ENCODE results near the gene PFDN1. TPM values are rescaled to one million over a fixed set of nuclear protein-coding genes. Genes with fewer than 3 reads are reported as not detected.
"Not testable (repeated sequence)": the region's sequence is repeated elsewhere in the genome, so short reads cannot be mapped to it uniquely, and the experiment has no call there.

The PFDN1 gene
- total RNA-seq, 1 experiment from 2014 or later = 49.8 TPM

DNA sequence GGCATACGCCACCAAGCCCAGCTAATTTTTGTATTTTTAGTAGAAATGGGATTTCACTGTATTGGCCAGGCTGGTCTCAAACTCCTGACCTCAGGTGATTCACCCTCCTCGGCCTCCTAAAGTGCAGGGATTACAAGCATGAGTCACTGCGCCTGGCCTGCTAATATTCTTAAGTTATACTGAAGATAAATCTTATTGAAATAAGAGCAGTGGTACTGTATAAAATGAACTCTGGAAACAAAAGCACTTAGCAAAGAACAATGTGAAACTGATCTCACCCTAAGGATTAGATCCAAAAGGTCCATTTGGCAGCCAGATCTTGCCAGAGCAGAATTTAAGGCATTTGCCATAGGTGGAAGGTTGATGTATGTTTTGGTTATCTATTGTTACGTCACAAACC is 100.8 kb downstream of the PFDN1 start:
- no peaks in the 10 kb centered on the region for H3K36me3 ChIP-seq (ENCODE audit: insufficient read depth, low read length)
- no peak overlapping the region for H3K27ac ChIP-seq (ENCODE audit: low read length)
- H3K9me2 ChIP-seq (replicated peaks; ENCODE audit: insufficient read depth, low read length) = no peaks in the 10 kb centered on the region
- H3K4me3 ChIP-seq (ENCODE audit: low read length) = no peak overlapping the region
- H3K27me3 ChIP-seq (ENCODE audit: low read length) = no peaks in the 10 kb centered on the region
- H3K79me2 ChIP-seq (ENCODE audit: low read length) = no peaks in the 10 kb centered on the region
- H3K4me2 ChIP-seq (ENCODE audit: low read depth, low read length, poor library complexity, severe bottlenecking) = no peak overlapping the region
- H3K9me3 ChIP-seq (ENCODE audit: low read length) = no peaks in the 10 kb centered on the region
- no peak for DNase-seq
- no peaks in the 10 kb centered on the region for H3K4me1 ChIP-seq (ENCODE audit: low read length)
- H2AFZ ChIP-seq (ENCODE audit: low read length) = no peak overlapping the region
- 0 out of 2 replicates have a peak, but pooled peaks cover 4% of the 10 kb centered on the region for H4K20me1 ChIP-seq (ENCODE audit: insufficient read depth, low read depth, low read length)
- no peak overlapping the region for H3K9ac ChIP-seq (ENCODE audit: low read length)

DNA sequence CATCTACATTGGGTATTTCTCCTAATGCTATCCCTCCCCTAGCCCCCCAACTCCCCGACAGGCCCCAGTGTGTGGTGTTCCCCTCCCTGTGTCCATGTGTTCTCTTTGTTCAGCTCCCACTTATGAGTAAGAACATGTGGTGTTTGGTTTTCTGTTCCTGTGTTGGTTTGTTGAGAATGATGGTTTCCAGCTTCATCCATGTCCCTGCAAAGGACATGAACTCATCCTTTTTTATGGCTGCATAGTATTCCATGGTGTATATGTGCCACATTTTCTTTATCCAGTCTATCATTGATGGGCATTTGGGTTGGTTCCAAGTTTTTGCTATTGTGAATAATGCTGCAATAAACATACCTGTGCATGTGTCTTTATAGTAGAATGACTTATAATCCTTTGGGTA is 104.0 kb downstream of the PFDN1 start:
- H2AFZ ChIP-seq (ENCODE audit: low read length); H3K4me3 ChIP-seq (ENCODE audit: low read length); H3K27me3 ChIP-seq (ENCODE audit: low read length); H4K20me1 ChIP-seq (ENCODE audit: insufficient read depth, low read depth, low read length); H3K79me2 ChIP-seq (ENCODE audit: low read length); H3K9ac ChIP-seq (ENCODE audit: low read length); H3K36me3 ChIP-seq (ENCODE audit: insufficient read depth, low read length); H3K4me1 ChIP-seq (ENCODE audit: low read length); H3K4me2 ChIP-seq (ENCODE audit: low read depth, low read length, poor library complexity, severe bottlenecking); DNase-seq; H3K9me2 ChIP-seq (replicated peaks; ENCODE audit: insufficient read depth, low read length); H3K9me3 ChIP-seq (ENCODE audit: low read length); H3K27ac ChIP-seq (ENCODE audit: low read length): not testable (repeated sequence)

DNA sequence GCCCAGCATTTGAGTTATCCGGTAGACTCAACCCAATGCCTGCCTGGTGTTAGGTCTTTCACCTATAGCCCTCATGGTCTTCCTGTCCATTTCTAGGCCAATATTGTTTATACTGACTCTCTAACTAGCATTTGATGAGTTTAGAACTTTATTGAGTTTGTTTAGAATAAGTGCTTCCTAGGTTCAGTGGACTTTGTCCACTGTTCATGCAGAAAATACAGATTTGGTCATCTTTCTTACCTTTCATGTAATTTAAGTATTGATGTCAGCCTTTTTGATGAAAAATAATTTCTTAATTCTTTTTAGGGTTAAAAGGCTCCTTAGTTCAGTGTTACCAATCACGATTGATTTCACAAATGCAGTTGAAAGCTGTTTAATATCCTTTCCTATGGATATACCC is 105.9 kb downstream of the PFDN1 start:
- H3K4me2 ChIP-seq (ENCODE audit: low read depth, low read length, poor library complexity, severe bottlenecking) = no peak overlapping the region
- H3K4me1 ChIP-seq (ENCODE audit: low read length) = no peaks in the 10 kb centered on the region
- H4K20me1 ChIP-seq (ENCODE audit: insufficient read depth, low read depth, low read length) = no peaks in the 10 kb centered on the region

DNA sequence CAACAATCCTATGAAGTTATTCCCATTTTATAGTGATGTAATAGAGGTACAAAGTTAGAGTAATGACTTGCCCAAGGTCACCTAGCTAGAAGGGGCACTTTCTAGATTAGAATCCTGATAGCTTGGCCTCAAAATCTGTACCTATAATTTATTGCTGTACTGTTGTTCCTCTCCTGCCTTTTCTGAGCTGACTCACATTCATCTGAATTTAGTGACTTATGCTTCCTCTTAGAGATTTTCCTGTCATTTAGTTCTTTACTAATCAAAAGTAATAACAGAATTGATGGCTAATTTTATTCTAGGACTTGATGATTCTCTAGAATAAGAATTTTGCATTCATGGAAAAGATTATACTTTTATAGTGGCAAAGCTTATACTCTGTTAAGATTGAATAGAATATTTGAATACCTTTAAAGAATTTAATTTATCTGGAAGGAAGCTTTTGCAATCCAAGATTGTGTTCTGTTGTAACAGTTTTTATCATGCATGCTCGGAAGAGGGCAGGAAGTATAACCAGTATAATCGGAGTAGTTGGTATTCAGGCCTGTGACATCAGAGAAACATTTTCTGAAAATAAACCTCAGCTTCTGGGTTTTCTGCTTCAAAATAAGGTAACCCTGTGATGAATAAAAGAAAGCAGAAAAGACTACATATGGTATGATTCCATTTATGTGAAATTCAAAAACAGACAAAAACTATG is 106.6 kb downstream of the PFDN1 start:
- no peak overlapping the region for H3K4me2 ChIP-seq (ENCODE audit: low read depth, low read length, poor library complexity, severe bottlenecking)
- no peaks in the 10 kb centered on the region for H3K4me1 ChIP-seq (ENCODE audit: low read length)
- no peaks in the 10 kb centered on the region for H4K20me1 ChIP-seq (ENCODE audit: insufficient read depth, low read depth, low read length)

More for the DNA sequence above, 105.9 kb downstream of the PFDN1 start:
- Histone ChIP-seq H3K4me3 (ENCODE audit: low read length) (no peak overlapping the region), H3K27ac (ENCODE audit: low read length) (no peak overlapping the region), H3K9me2 (replicated peaks; ENCODE audit: insufficient read depth, low read length) (no peaks in the 10 kb centered on the region), H3K9ac (ENCODE audit: low read length) (no peak overlapping the region), H3K36me3 (ENCODE audit: insufficient read depth, low read length) (no peaks in the 10 kb centered on the region), H3K79me2 (ENCODE audit: low read length) (no peaks in the 10 kb centered on the region), H3K27me3 (ENCODE audit: low read length) (no peaks in the 10 kb centered on the region), H2AFZ (ENCODE audit: low read length) (no peak overlapping the region), H3K9me3 (ENCODE audit: low read length) (no peaks in the 10 kb centered on the region)
- no peak for DNase-seq

More for the DNA sequence above, 106.6 kb downstream of the PFDN1 start:
- Histone ChIP-seq H3K9ac (ENCODE audit: low read length) (no peak overlapping the region), H3K9me2 (replicated peaks; ENCODE audit: insufficient read depth, low read length) (no peaks in the 10 kb centered on the region), H3K27ac (ENCODE audit: low read length) (no peak overlapping the region), H3K9me3 (ENCODE audit: low read length) (no peaks in the 10 kb centered on the region), H3K79me2 (ENCODE audit: low read length) (no peaks in the 10 kb centered on the region), H3K36me3 (ENCODE audit: insufficient read depth, low read length) (no peaks in the 10 kb centered on the region), H3K27me3 (ENCODE audit: low read length) (no peaks in the 10 kb centered on the region), H3K4me3 (ENCODE audit: low read length) (no peak overlapping the region), H2AFZ (ENCODE audit: low read length) (no peak overlapping the region)
- DNase-seq = no peak

Other genes with a start within 250 kb of the PFDN1 start
- gene PURA, start 189.0 kb downstream of the PFDN1 start, total RNA-seq (2014; rRNA removed; shearing (Covaris generic); ENCODE audit: low replicate concordance) = 5.5 and 7.2 TPM in 2 replicates
- 2.5 and 3.9 TPM in 2 replicates for gene IGIP, start 177.2 kb downstream of the PFDN1 start, total RNA-seq (2014; rRNA removed; shearing (Covaris generic); ENCODE audit: low replicate concordance)
- 17.8 and 28.5 TPM in 2 replicates for gene CYSTM1, start 127.9 kb downstream of the PFDN1 start, total RNA-seq (2014; rRNA removed; shearing (Covaris generic); ENCODE audit: low replicate concordance)
- gene HBEGF, start 43.5 kb upstream of the PFDN1 start, total RNA-seq (2014; rRNA removed; shearing (Covaris generic); ENCODE audit: low replicate concordance) = 1.3 and 1.8 TPM in 2 replicates
- not detected in 2 replicates for gene SLC4A9, start 57.1 kb upstream of the PFDN1 start, total RNA-seq (2014; rRNA removed; shearing (Covaris generic); ENCODE audit: low replicate concordance)
- gene ANKHD1, start 98.7 kb upstream of the PFDN1 start, total RNA-seq (2014; rRNA removed; shearing (Covaris generic); ENCODE audit: low replicate concordance) = 110 and 119 TPM in 2 replicates
- 7.3 and 12.2 TPM in 2 replicates for gene EIF4EBP3, start 244.6 kb upstream of the PFDN1 start, total RNA-seq (2014; rRNA removed; shearing (Covaris generic); ENCODE audit: low replicate concordance)

All from Karpas-422 (cell line).